Measurements from ENCODE around the gene FADD.
"Not testable (repeated sequence)": the region's sequence is repeated elsewhere in the genome, so short reads cannot be mapped to it uniquely, and the experiment has no call there.

Gene FADD

GRCh38 chr11:70182266-70182665, 20.8 kb upstream of the FADD start:
- no peak for DNase-seq

GRCh38 chr11:70183032-70183431, 20.1 kb upstream of the FADD start:
- no peak for DNase-seq

- no peak for DNase-seq
Measured at GRCh38 chr11:70183483-70184176, 19.5 kb upstream of the FADD start.

GRCh38 chr11:70184396-70184795, 18.7 kb upstream of the FADD start:
- DNase-seq: no peak

- DNase-seq: no peak
Measured at GRCh38 chr11:70185348-70186055, 17.6 kb upstream of the FADD start.

GRCh38 chr11:70186420-70186819, 16.7 kb upstream of the FADD start:
- DNase-seq: no peak

GRCh38 chr11:70186936-70187335, 16.2 kb upstream of the FADD start:
- no peak for DNase-seq

- no peak for DNase-seq
Measured at GRCh38 chr11:70187771-70188170, 15.3 kb upstream of the FADD start.

- no peak for DNase-seq
Measured at GRCh38 chr11:70189622-70190021, 13.5 kb upstream of the FADD start.

GRCh38 chr11:70191495-70192140, 11.5 kb upstream of the FADD start:
- DNase-seq: peak; percentile 26

- no peak for DNase-seq
Measured at GRCh38 chr11:70192666-70193410, 10.3 kb upstream of the FADD start.

- no peak for DNase-seq
Measured at GRCh38 chr11:70193411-70194292, 9.4 kb upstream of the FADD start.

- no peak for DNase-seq
Measured at GRCh38 chr11:70194792-70195791, 8.0 kb upstream of the FADD start.

GRCh38 chr11:70200212-70200844, 2.8 kb upstream of the FADD start:
- DNase-seq: no peak

GRCh38 chr11:70201047-70201446, 2.0 kb upstream of the FADD start:
- DNase-seq: not testable (repeated sequence)

GRCh38 chr11:70201882-70202861, 924 bp upstream of the FADD start:
- DNase-seq: peak; percentile 21

GRCh38 chr11:70203751-70204465, 812 bp downstream of the FADD start:
- DNase-seq: peak; percentile 88

GRCh38 chr11:70204466-70204799, 1.3 kb downstream of the FADD start:
- DNase-seq: no peak
